ENCODE results near the gene YWHAQ. TPM values are rescaled to one million over a fixed set of nuclear protein-coding genes. Genes with fewer than 3 reads are reported as not detected.
"Not testable (repeated sequence)": the region's sequence is repeated elsewhere in the genome, so short reads cannot be mapped to it uniquely, and the experiment has no call there.

YWHAQ gene
- total and polyA plus RNA-seq, 2 donors (not counting 1 experiment from before 2014, with no cell fraction given), result 68.7 to 126 TPM

- H3K27me3 Mint-ChIP-seq, result no peaks in the 10 kb centered on the region
- TF ChIP-seq EZH2 (IDR thresholded peaks at IDR 0.05; ENCODE audit: borderline replicate concordance, insufficient read depth, low read depth, low read length, poor library complexity, severe bottlenecking) (no peak), CTCF (IDR thresholded peaks at IDR 0.05) (no peak)
- intact Hi-C loops (cut with micrococcal nuclease), result no loop called here
- Histone ChIP-seq H4K20me1 (ENCODE audit: control insufficient read depth, insufficient read depth, low read length, poor library complexity, severe bottlenecking) (peaks cover 37% of the 10 kb centered on the region), H3K27me3 (replicated peaks in 1 of 4; ENCODE audit: control extremely low read depth in 1 of 4, control insufficient read depth in 3 of 4, insufficient read depth in 4 of 4, low read length in 3 of 4) (no peaks in the 10 kb centered on the region), H3K4me3 (ENCODE audit: control extremely low read depth in 1 of 5, extremely low read depth in 1 of 5, insufficient read depth in 1 of 5, low read depth in 2 of 5, low read length in 4 of 5) (no peak overlapping the region), H3K4me2 (replicated peaks; ENCODE audit: low read depth, low read length, poor library complexity, severe bottlenecking) (no peak overlapping the region), H3K36me3 (replicated peaks in 1 of 2; ENCODE audit: control extremely low read depth in 1 of 2, control insufficient read depth in 1 of 2, extremely low read depth in 1 of 2, insufficient read depth in 2 of 2, low read length in 1 of 2) (peaks cover 0 to 2% of the 10 kb centered on the region in 2 experiments), H3K4me1 (ENCODE audit: control insufficient read depth in 2 of 2, insufficient read depth in 2 of 2, low read length in 2 of 2) (peaks cover 24 to 25% of the 10 kb centered on the region in 2 donors), H2AFZ (ENCODE audit: insufficient read depth, low read depth, low read length, poor library complexity, severe bottlenecking) (no peak overlapping the region), H3K79me2 (ENCODE audit: control insufficient read depth, insufficient read depth, low read length) (peaks cover 96% of the 10 kb centered on the region), H3K9me3 (ENCODE audit: control extremely low read depth in 1 of 3, control insufficient read depth in 2 of 3, insufficient read depth in 1 of 3, low read length in 2 of 3) (no peaks in the 10 kb centered on the region), H3K27ac (ENCODE audit: low read length in 2 of 2) (peak overlapping the region in 1 of 2 donors; percentile 4), H3K9ac (ENCODE audit: low read length) (no peak overlapping the region)
- ATAC-seq (ENCODE audit: low read depth), result no peak
- WGBS (ENCODE audit: insufficient coverage), result 95% methylated on average over 4 of the region's 7 CpGs
- ChIA-PET POLR2A (no interaction called here), CTCF (no interaction called here)
- H3K4me1 Mint-ChIP-seq, result peaks cover 70% of the 10 kb centered on the region
- H3K4me3 Mint-ChIP-seq, result no peak overlapping the region
- no peak for DNase-seq
- H3K27ac Mint-ChIP-seq, result no peak overlapping the region
- no peaks in the 10 kb centered on the region for H3K9me3 Mint-ChIP-seq (ENCODE audit: insufficient read depth)
Measured at GRCh38 chr2:9610781-9611548, 19.8 kb downstream of the YWHAQ start.

GRCh38 chr2:9608491-9608890 lies 22.3 kb downstream of the YWHAQ start:
- H3K4me1 Mint-ChIP-seq, result peaks cover 59% of the 10 kb centered on the region
- H3K79me2 ChIP-seq (ENCODE audit: control insufficient read depth, insufficient read depth, low read length), result peaks cover 93% of the 10 kb centered on the region
- intact Hi-C loops (cut with micrococcal nuclease), result loop anchor here (1.0 to 2.0 kb wide), 2 partner anchors 23 to 60 kb away; no protein-coding TSS in a partner anchor

More at GRCh38 chr2:9608491-9608890, 22.3 kb downstream of the YWHAQ start:
- H3K9me3 ChIP-seq (ENCODE audit: control extremely low read depth in 1 of 3, control insufficient read depth in 2 of 3, insufficient read depth in 1 of 3, low read length in 2 of 3); H3K27me3 ChIP-seq (replicated peaks in 1 of 4; ENCODE audit: control extremely low read depth in 1 of 4, control insufficient read depth in 3 of 4, insufficient read depth in 4 of 4, low read length in 3 of 4); H3K9me3 Mint-ChIP-seq (ENCODE audit: insufficient read depth); H3K36me3 ChIP-seq (replicated peaks in 1 of 2; ENCODE audit: control extremely low read depth in 1 of 2, control insufficient read depth in 1 of 2, extremely low read depth in 1 of 2, insufficient read depth in 2 of 2, low read length in 1 of 2); ATAC-seq (ENCODE audit: low read depth); H3K27me3 Mint-ChIP-seq; DNase-seq: not testable (repeated sequence)
- ChIA-PET CTCF (interaction anchor here (1.4 kb wide), 1 partner anchor 22 kb away, joined by 5 read pairs; the partner anchor contains the start of gene YWHAQ), POLR2A (interaction anchor here (1.8 to 3.0 kb wide), 2 partner anchors 22 to 53 kb away, joined by 6 to 24 read pairs; partner anchors contain the start of genes ADAM17 and YWHAQ)
- H3K4me1 ChIP-seq (ENCODE audit: control insufficient read depth in 2 of 2, insufficient read depth in 2 of 2, low read length in 2 of 2), result peaks cover 19 to 20% of the 10 kb centered on the region in 2 donors
- H4K20me1 ChIP-seq (ENCODE audit: control insufficient read depth, insufficient read depth, low read length, poor library complexity, severe bottlenecking), result peaks cover 16% of the 10 kb centered on the region
- H3K4me3 ChIP-seq (ENCODE audit: control extremely low read depth in 1 of 5, extremely low read depth in 1 of 5, insufficient read depth in 1 of 5, low read depth in 2 of 5, low read length in 4 of 5), result peak overlapping the region; percentile 38 to 65 (median 54)
- 68% methylated on average over 8 of the region's 10 CpGs for WGBS (ENCODE audit: insufficient coverage)
- peak overlapping the region; percentile 77 for H3K4me2 ChIP-seq (replicated peaks; ENCODE audit: low read depth, low read length, poor library complexity, severe bottlenecking)
- peak overlapping the region; percentile 68 for H3K9ac ChIP-seq (ENCODE audit: low read length)
- H2AFZ ChIP-seq (ENCODE audit: insufficient read depth, low read depth, low read length, poor library complexity, severe bottlenecking), result peak overlapping the region; percentile 31
- H3K4me3 Mint-ChIP-seq, result peak overlapping the region; percentile 85
- peak overlapping the region; percentile 91 to 93 for H3K27ac ChIP-seq (ENCODE audit: low read length in 2 of 2)
- H3K27ac Mint-ChIP-seq, result peak overlapping the region; percentile 88

Measured in B cell (primary cell).